Endothelial cell of umbilical vein (primary cell): ENCODE measurements around the gene XPNPEP1.

Experiments
- CTCF ChIP-seq, 2 donors: IDR thresholded peaks; 1 replicate in 1 of 2; 2 replicates in 1 of 2; pipeline ENCODE4 v1.5.1; 2011; ENCODE audit warnings: low read length in 2 of 2, mild to moderate bottlenecking in 2 of 2, moderate library complexity in 2 of 2, control low read depth in 1 of 2, inconsistent platforms in 1 of 2, low read depth in 1 of 2; ENCODE audit not compliant: insufficient read depth in 1 of 2; ENCODE audit errors: extremely low read depth in 1 of 2
- EZH2 ChIP-seq: IDR thresholded peaks from 2 replicates; pipeline ENCODE4 v1.6.1; 2012; ENCODE audit warnings: borderline replicate concordance, low read depth, mild to moderate bottlenecking, moderate library complexity, low read length, inconsistent platforms; ENCODE audit not compliant: severe bottlenecking
- FOS ChIP-seq: IDR thresholded peaks from 2 replicates; pipeline ENCODE4 v1.6.1; 2011; ENCODE audit warnings: mild to moderate bottlenecking, low read length, moderate library complexity, borderline replicate concordance; ENCODE audit not compliant: insufficient read depth
- MAX ChIP-seq: IDR thresholded peaks from 2 replicates; pipeline ENCODE4 v1.6.1; 2011; ENCODE audit not compliant: insufficient read depth, insufficient read length
- MYC ChIP-seq: IDR thresholded peaks from one replicate; pipeline ENCODE4 v1.6.1; 2011; ENCODE audit warnings: mild to moderate bottlenecking, low read depth, low read length
- POLR2A ChIP-seq: IDR thresholded peaks from 2 replicates; pipeline ENCODE4 v1.6.1; 2012; ENCODE audit warnings: low read depth, mild to moderate bottlenecking, control low read depth, low read length
- POLR2AphosphoS5 ChIP-seq: IDR thresholded peaks from 2 replicates; pipeline ENCODE4 v1.6.1; 2012; ENCODE audit warnings: low read depth, mild to moderate bottlenecking, control low read depth, low read length, moderate library complexity; ENCODE audit not compliant: insufficient read depth

GRCh38 chr10:109920016-109920415 lies 3.3 kb downstream of the XPNPEP1 start:
- TF ChIP-seq CTCF (IDR thresholded peaks at IDR 0.05; ENCODE audit: extremely low read depth in 1 of 2, insufficient read depth in 1 of 2, low read depth in 1 of 2, low read length in 2 of 2) (no peak), EZH2 (no peak), POLR2AphosphoS5 (no peak), POLR2A (no peak), MAX (no peak), FOS (no peak), MYC (no peak)
